HG03378 (cell line): ENCODE measurements around the gene IFIT1.
A peak's percentile ranks its signal among the peaks of the same experiment; 100 is the strongest.
"Not testable (repeated sequence)": the region's sequence is repeated elsewhere in the genome, so short reads cannot be mapped to it uniquely, and the experiment has no call there.

Source experiments
- ATAC-seq: cut with Tn5 transposase; IDR thresholded peaks from one replicate; pipeline ENCODE4 v1.9.1; 2021; ENCODE audit warnings: mild to moderate bottlenecking, moderate library complexity; ENCODE audit not compliant: unreplicated experiment

The IFIT1 gene

DNA sequence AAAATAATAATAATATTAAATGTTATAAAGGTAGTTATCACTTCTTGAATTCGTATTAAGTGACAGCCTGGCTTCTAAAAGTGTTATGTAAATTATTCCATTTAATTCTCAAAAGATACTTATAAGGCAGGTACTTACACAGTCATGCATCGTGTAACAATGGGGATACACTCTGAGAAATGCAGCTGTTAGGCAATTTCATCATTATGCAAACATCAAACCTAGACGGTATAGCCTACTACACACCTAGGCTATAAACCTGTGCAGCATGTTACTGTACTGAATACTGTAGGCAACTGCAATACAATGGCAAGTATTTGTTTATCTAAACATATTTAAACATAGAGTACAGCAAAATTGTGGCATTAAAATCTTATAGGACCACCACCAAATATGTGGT, 1.5 kb downstream of the IFIT1 start:
- ATAC-seq = no peak

DNA sequence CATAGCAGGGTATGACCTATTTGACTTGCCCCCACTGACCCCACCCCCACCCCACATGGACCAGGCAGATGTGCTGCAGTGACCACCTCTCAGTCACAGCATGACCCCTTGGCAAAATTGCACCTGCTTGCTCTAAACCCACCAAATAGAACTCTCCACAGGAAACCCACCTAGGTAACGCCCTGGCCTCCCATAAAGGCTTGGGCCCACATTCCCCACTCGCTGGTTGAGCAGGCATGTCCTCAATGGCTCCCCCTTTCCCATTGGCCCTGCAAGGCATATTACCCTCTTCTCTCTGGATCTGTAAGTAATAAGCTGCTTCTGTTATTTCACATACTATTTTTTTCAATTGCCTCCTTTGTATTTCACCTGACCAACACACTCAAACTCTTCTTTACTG, 2.7 kb downstream of the IFIT1 start:
- no peak for ATAC-seq

- ATAC-seq = no peak
Measured at GRCh38 chr10:89398003-89398749, 5.8 kb downstream of the IFIT1 start.

- no peak for ATAC-seq
Measured at GRCh38 chr10:89399956-89400355, 7.5 kb downstream of the IFIT1 start.

- no peak for ATAC-seq
Measured at GRCh38 chr10:89403043-89403442, 10.6 kb downstream of the IFIT1 start.

DNA sequence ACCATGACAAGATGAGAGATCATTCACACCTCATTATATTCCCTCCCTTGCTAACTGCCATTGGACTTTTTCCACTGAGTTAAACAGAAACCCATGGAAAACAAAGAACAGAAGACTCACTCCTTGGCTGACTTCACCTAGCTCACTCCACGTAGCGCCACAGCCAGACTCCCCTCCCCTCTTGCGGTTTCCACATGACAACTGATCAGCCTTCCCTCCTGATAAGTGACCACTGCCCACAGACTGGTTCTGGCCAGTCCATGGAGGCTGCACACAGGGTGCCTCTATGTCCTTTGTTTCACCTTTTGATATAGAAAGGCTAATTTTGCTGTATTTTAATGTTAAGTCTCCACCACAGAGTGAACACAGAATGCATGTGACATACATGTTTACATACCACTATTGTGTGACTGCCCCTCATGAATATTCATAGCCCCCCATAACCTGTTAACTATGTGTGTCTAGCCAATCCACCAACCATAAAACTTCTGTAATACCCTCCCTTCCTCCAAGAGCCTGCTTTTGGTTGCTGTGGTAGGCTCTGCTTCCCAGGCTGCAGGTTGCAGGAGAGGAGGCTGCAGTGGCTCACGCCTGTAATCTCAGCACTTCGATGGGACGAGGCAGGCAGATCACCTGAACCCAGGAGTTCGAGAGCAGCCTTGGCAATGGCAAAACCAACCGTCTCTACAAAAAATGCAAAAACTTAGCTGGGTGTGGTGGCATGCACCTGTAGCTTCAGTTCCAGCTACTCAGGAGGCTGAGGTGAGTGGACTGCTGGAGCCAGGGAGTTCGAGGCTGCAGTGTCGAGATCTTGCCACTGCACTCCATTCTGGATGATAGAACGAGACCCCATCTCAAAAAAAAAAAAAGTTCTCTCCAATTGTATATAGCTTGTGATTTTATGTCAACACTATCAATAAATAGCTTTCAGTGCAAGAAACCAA, 12.0 kb downstream of the IFIT1 start:
- no peak for ATAC-seq

DNA sequence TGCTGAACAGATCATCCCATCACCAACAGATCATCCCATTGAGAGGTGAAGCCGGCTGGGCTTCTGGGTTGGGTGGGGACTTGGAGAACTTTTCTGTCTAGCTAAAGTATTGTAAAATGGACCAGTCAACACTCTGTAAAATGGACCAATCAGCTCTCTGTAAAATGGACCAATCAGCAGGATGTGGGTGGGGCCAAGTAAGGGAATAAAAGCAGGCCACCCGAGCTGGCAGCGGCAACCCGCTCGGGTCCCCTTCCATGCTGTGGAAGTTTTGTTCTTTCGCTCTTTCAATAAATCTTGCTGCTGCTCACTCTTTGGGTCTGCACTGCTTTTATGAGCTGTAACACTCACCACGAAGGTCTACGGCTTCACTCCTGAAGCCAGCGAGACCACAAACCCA, 13.8 kb downstream of the IFIT1 start:
- ATAC-seq = not testable (repeated sequence)

DNA sequence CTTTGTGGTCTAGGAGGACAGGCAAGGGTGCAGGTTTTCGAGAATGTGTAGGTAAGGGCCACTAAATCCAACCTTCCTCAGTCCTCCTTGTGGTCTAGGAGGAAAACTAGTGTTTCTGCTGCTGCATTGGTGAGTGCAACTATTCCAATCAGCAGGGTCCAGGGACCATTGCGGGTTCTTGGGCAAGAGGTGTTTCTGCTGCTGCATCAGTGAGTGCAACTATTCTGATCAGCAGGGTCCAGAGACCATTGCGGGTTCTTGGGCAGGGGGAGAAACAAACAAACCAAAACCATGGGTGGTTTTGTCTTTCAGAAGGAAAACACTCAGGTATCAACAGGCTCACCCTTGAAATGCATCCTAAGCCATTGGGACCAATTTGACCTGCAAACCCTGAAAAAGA, 15.4 kb downstream of the IFIT1 start:
- ATAC-seq = not testable (repeated sequence)

GRCh38 chr10:89409282-89409681, 16.9 kb downstream of the IFIT1 start:
- ATAC-seq = not testable (repeated sequence)

- not testable (repeated sequence) for ATAC-seq
Measured at GRCh38 chr10:89410551-89410950, 18.1 kb downstream of the IFIT1 start.

DNA sequence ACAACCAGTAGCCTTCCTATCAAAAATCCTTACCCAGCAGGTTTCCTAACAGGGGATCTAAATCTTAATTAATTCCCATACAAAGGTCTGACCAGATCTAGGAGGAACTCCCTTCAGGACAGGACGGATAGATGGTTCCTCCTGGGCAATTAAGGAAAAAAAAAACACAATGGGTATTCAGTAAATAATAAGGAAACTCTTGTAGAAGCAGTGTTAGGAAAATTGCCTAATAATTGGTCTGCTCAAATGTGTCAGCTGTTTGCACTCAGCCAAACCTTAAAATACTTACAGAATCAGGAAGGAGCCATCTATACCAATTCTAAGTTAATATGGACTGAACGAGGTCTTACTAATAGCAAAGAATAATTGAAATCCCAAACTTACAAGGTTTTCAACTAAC, 18.7 kb downstream of the IFIT1 start:
- ATAC-seq = not testable (repeated sequence)

- not testable (repeated sequence) for ATAC-seq
Measured at GRCh38 chr10:89412276-89412675, 19.9 kb downstream of the IFIT1 start.

GRCh38 chr10:89413398-89413912, 21.0 kb downstream of the IFIT1 start:
- ATAC-seq = no peak

GRCh38 chr10:89414146-89414878, 21.9 kb downstream of the IFIT1 start, which contains the start of gene IFIT5:
Gene IFIT5, plus strand, starts transcription at chr10:89414568. Its CDS starts 231 bp downstream, at chr10:89414799.
- ATAC-seq = peak; percentile 77

DNA sequence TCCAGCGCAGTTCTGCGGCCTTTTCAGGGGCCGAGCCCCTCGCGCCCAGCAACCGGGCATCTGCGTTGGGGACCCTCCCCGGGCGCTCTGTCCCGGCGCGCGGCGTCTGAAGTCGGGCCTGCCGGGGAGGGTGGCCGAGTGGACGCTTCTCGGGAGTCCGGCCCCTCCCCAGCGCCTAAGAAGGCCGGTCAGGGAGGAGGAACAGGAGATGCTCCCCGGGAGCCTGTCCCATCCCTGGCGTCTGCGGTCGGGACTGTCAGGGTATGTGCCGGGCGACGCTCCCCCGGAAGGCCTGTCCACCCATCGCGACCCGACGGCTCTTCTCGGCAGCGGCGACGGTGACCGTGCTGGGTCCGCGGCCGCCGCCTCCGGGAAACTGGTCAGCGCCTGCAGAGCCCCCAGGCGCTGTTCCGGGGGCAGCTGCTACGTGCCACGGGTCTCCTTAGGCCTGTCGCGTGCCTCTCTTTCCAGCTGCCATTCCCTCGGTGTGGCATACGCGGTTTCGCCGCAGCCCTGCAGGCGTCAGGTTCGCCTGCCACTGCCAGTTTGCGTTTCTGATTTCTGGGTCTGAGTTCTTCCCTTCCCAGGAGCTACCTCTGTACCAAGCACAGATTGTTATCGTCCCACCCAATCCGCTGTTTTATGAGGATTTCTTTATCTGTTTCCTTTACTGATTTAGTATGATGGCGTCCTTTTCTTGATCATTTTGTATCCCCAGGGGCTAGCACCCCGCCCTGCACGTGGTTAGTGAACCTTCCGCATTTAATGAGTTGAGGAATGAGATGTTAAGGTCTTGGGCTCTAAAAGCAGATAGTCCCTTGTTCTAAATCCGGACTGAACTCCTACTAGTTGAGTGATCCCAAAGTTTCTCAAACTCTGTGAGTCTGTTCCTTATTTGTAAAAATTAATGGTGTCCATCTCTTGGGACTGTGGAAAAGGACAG, 22.7 kb downstream of the IFIT1 start:
- ATAC-seq = peak; percentile 37

DNA sequence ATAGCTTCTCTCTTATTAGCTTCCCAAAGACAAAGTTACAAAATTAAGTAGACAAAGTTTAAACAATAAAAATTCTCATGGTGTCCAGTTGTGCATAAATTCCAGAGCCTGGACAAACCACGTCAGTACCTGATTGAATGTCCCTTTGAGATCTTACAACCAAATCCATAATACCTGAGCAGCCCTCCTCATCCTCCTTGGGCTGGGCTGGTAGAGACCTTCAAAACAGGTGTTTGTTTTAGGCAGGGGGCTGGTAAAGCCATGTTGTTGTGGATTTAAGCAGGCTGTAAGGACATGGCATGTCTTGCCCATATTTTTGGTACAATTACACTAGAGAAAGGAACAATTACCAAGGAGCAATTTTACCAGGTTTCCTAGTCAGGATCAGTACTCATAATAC, 24.0 kb downstream of the IFIT1 start:
- ATAC-seq = no peak

DNA sequence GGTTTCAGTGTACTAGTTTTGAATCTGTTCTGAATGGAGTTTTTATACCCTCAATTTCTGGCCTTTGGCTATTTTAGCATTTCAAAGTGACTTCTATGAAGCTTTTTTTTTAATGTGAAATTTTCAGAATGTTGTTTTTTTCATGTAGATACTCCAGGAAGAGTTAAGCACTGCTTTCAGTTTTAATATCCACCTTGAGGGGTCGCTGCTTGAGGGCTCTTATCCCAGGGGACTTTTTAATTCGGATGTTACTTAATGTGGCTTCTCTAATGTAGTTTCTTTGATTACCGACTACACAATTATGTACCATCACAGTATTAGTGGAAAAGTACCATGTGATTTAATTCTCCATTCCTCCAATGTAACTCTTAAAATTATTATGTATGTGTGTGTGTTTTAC, 27.1 kb downstream of the IFIT1 start:
- no peak for ATAC-seq

- ATAC-seq = no peak
Measured at GRCh38 chr10:89421018-89421476, 28.6 kb downstream of the IFIT1 start.

GRCh38 chr10:89425000-89425399, 32.6 kb downstream of the IFIT1 start:
- no peak for ATAC-seq
